HEK293T (cell line): ENCODE data around the gene CUL4B.

Source experiments
- ELF4 ChIP-seq: fragments of 450-650 bp; IDR thresholded peaks from 2 replicates; pipeline ENCODE4 v1.6.1; 2017; ENCODE audit warnings: antibody characterized with exemption
- FOXM1 ChIP-seq: fragments of 450-650 bp; IDR thresholded peaks from 2 replicates; pipeline ENCODE4 v1.6.1; 2017; ENCODE audit warnings: mild to moderate bottlenecking, borderline replicate concordance
- HDGF ChIP-seq: fragments of 450-650 bp; IDR thresholded peaks from 2 replicates; pipeline ENCODE4 v1.6.1; 2017; ENCODE audit warnings: antibody characterized with exemption, borderline replicate concordance
- SP1 ChIP-seq: fragments of 450-650 bp; IDR thresholded peaks from 2 replicates; pipeline ENCODE4 v1.6.1; 2017
- SUZ12 ChIP-seq: fragments of 450-650 bp; IDR thresholded peaks from 2 replicates; pipeline ENCODE4 v1.6.1; 2016; ENCODE audit warnings: mild to moderate bottlenecking
- ZNF384 ChIP-seq: fragments of 450-650 bp; IDR thresholded peaks from 2 replicates; pipeline ENCODE4 v1.6.1; 2016
- TF ChIP-seq, protein P1 (sequence below): fragments of 450-650 bp; IDR thresholded peaks from 2 replicates; pipeline ENCODE4 v1.6.1; 2016

DNA sequence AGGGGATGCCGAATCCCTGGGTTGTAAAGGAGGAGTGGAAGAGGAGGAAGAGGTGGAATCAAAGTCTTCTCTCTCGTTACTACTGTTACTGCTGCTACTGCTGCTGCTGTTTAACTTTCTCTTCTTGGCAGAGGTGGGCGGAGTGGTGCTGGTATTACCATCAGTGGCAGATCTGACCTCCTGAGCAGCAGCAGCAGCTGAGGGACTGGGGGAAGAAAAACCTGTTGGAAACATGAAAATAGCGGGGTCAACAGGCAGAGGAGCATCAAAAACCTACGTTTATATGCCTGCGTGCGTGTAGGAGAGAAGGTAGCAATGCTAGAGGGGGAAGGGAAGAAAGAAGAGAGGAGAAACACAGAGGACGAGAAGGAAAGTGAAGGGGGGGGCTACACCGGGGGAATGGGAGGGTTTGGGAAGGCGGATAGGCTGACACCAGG is 339 bp downstream of the CUL4B start:
- TF ChIP-seq FOXM1, result no peak
- TF ChIP-seq HDGF, result no peak
- TF ChIP-seq SP1, result no peak
- no peak for TF ChIP-seq SUZ12
- TF ChIP-seq, protein P1, sequence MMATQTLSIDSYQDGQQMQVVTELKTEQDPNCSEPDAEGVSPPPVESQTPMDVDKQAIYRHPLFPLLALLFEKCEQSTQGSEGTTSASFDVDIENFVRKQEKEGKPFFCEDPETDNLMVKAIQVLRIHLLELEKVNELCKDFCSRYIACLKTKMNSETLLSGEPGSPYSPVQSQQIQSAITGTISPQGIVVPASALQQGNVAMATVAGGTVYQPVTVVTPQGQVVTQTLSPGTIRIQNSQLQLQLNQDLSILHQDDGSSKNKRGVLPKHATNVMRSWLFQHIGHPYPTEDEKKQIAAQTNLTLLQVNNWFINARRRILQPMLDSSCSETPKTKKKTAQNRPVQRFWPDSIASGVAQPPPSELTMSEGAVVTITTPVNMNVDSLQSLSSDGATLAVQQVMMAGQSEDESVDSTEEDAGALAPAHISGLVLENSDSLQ, result no peak
- no peak for TF ChIP-seq ELF4
- TF ChIP-seq ZNF384, result no peak
